T-helper 1 cell treated with Interleukin-12 subunit alpha and Interleukin-12 subunit beta and Interleukin-4 antibody, amounts not matched to agents 30 μg/mL and 1 μg/mL, for 36 hours (primary cell): ENCODE results near the gene FFAR4.

Experiments used
- H3K27ac Mint-ChIP-seq: one replicate; pipeline ENCODE4 v1.8.0; 2021; ENCODE audit warnings: mild to moderate bottlenecking, mixed read lengths
- H3K27me3 Mint-ChIP-seq: one replicate; pipeline ENCODE4 v1.8.0; 2021; ENCODE audit warnings: low read depth, mixed read lengths
- H3K36me3 Mint-ChIP-seq: one replicate; pipeline ENCODE4 v1.8.0; 2021; ENCODE audit warnings: low read depth, mixed read lengths
- H3K4me1 Mint-ChIP-seq: one replicate; pipeline ENCODE4 v1.8.0; 2021; ENCODE audit warnings: low read depth, mixed read lengths
- H3K4me3 Mint-ChIP-seq: one replicate; pipeline ENCODE4 v1.8.0; 2021; ENCODE audit warnings: mild to moderate bottlenecking, moderate library complexity, mixed read lengths
- H3K9me3 Mint-ChIP-seq: one replicate; pipeline ENCODE4 v1.8.0; 2021; ENCODE audit warnings: mixed read lengths

Gene FFAR4

GRCh38 chr10:93580828-93581227 is 14.4 kb downstream of the FFAR4 start:
- no peak overlapping the region for H3K4me3 Mint-ChIP-seq
- H3K4me1 Mint-ChIP-seq = no peaks in the 10 kb centered on the region
- H3K9me3 Mint-ChIP-seq = peaks cover 4% of the 10 kb centered on the region
- H3K27me3 Mint-ChIP-seq = peaks cover 3% of the 10 kb centered on the region
- no peaks in the 10 kb centered on the region for H3K36me3 Mint-ChIP-seq
- no peak overlapping the region for H3K27ac Mint-ChIP-seq

GRCh38 chr10:93584445-93584844 is 18.0 kb downstream of the FFAR4 start:
- H3K9me3 Mint-ChIP-seq = peaks cover 2% of the 10 kb centered on the region

GRCh38 chr10:93589648-93590562 is 23.4 kb downstream of the FFAR4 start:
- Mint-ChIP-seq H3K9me3 (no peaks in the 10 kb centered on the region), H3K4me1 (no peaks in the 10 kb centered on the region), H3K27ac (no peak overlapping the region), H3K36me3 (no peaks in the 10 kb centered on the region), H3K4me3 (no peak overlapping the region), H3K27me3 (peaks cover 7% of the 10 kb centered on the region)

More at GRCh38 chr10:93584445-93584844, 18.0 kb downstream of the FFAR4 start:
- no peak overlapping the region for H3K4me3 Mint-ChIP-seq
- H3K36me3 Mint-ChIP-seq = no peaks in the 10 kb centered on the region
- no peaks in the 10 kb centered on the region for H3K4me1 Mint-ChIP-seq
- H3K27ac Mint-ChIP-seq = no peak overlapping the region
- H3K27me3 Mint-ChIP-seq = peaks cover 4% of the 10 kb centered on the region

GRCh38 chr10:93590638-93591037 is 24.2 kb downstream of the FFAR4 start:
- Mint-ChIP-seq H3K4me1 (no peaks in the 10 kb centered on the region), H3K27me3 (peaks cover 7% of the 10 kb centered on the region), H3K36me3 (no peaks in the 10 kb centered on the region), H3K27ac (no peak overlapping the region), H3K9me3 (no peaks in the 10 kb centered on the region), H3K4me3 (no peak overlapping the region)

GRCh38 chr10:93591065-93591808 is 24.8 kb downstream of the FFAR4 start:
- H3K4me3 Mint-ChIP-seq = no peak overlapping the region
- no peaks in the 10 kb centered on the region for H3K9me3 Mint-ChIP-seq
- H3K27me3 Mint-ChIP-seq = peaks cover 7% of the 10 kb centered on the region
- no peaks in the 10 kb centered on the region for H3K4me1 Mint-ChIP-seq
- no peak overlapping the region for H3K27ac Mint-ChIP-seq
- no peaks in the 10 kb centered on the region for H3K36me3 Mint-ChIP-seq

GRCh38 chr10:93593254-93593653 is 26.8 kb downstream of the FFAR4 start:
- Mint-ChIP-seq H3K4me3 (no peak overlapping the region), H3K36me3 (no peaks in the 10 kb centered on the region), H3K27ac (no peak overlapping the region)

GRCh38 chr10:93593749-93594148 is 27.3 kb downstream of the FFAR4 start:
- Mint-ChIP-seq H3K27ac (no peak overlapping the region), H3K36me3 (no peaks in the 10 kb centered on the region)

More at GRCh38 chr10:93593254-93593653, 26.8 kb downstream of the FFAR4 start:
- Mint-ChIP-seq H3K27me3 (peaks cover 12% of the 10 kb centered on the region), H3K4me1 (no peaks in the 10 kb centered on the region), H3K9me3 (no peaks in the 10 kb centered on the region)

GRCh38 chr10:93594518-93594917 is 28.1 kb downstream of the FFAR4 start:
- Mint-ChIP-seq H3K36me3 (no peaks in the 10 kb centered on the region), H3K9me3 (no peaks in the 10 kb centered on the region), H3K4me3 (no peak overlapping the region), H3K4me1 (no peaks in the 10 kb centered on the region), H3K27me3 (peaks cover 16% of the 10 kb centered on the region), H3K27ac (no peak overlapping the region)

More at GRCh38 chr10:93593749-93594148, 27.3 kb downstream of the FFAR4 start:
- Mint-ChIP-seq H3K4me1 (no peaks in the 10 kb centered on the region), H3K9me3 (no peaks in the 10 kb centered on the region), H3K4me3 (no peak overlapping the region), H3K27me3 (peaks cover 15% of the 10 kb centered on the region)

- peaks cover 22% of the 10 kb centered on the region for H3K27me3 Mint-ChIP-seq
These were observed 29.1 kb downstream of the FFAR4 start for GRCh38 chr10:93595378-93596161.

GRCh38 chr10:93596539-93596938 is 30.1 kb downstream of the FFAR4 start:
- H3K9me3 Mint-ChIP-seq = no peaks in the 10 kb centered on the region
- H3K27ac Mint-ChIP-seq = no peak overlapping the region
- no peaks in the 10 kb centered on the region for H3K36me3 Mint-ChIP-seq
- no peak overlapping the region for H3K4me3 Mint-ChIP-seq
- no peaks in the 10 kb centered on the region for H3K4me1 Mint-ChIP-seq
- peaks cover 24% of the 10 kb centered on the region for H3K27me3 Mint-ChIP-seq

More at GRCh38 chr10:93595378-93596161, 29.1 kb downstream of the FFAR4 start:
- Mint-ChIP-seq H3K4me1 (no peaks in the 10 kb centered on the region), H3K4me3 (no peak overlapping the region), H3K36me3 (no peaks in the 10 kb centered on the region), H3K9me3 (no peaks in the 10 kb centered on the region), H3K27ac (no peak overlapping the region)

- H3K9me3 Mint-ChIP-seq = no peaks in the 10 kb centered on the region
- H3K4me3 Mint-ChIP-seq = no peak overlapping the region
- H3K27ac Mint-ChIP-seq = no peak overlapping the region
- H3K27me3 Mint-ChIP-seq = peaks cover 30% of the 10 kb centered on the region
- no peaks in the 10 kb centered on the region for H3K4me1 Mint-ChIP-seq
- no peaks in the 10 kb centered on the region for H3K36me3 Mint-ChIP-seq
These were observed 30.7 kb downstream of the FFAR4 start for GRCh38 chr10:93597075-93597599.

GRCh38 chr10:93598157-93598556 is 31.7 kb downstream of the FFAR4 start:
- Mint-ChIP-seq H3K27me3 (peaks cover 40% of the 10 kb centered on the region), H3K36me3 (no peaks in the 10 kb centered on the region), H3K4me1 (no peaks in the 10 kb centered on the region)

GRCh38 chr10:93599335-93599734 is 32.9 kb downstream of the FFAR4 start:
- H3K4me1 Mint-ChIP-seq = no peaks in the 10 kb centered on the region
- H3K27me3 Mint-ChIP-seq = peaks cover 47% of the 10 kb centered on the region
- no peak overlapping the region for H3K4me3 Mint-ChIP-seq
- H3K27ac Mint-ChIP-seq = no peak overlapping the region
- H3K9me3 Mint-ChIP-seq = no peaks in the 10 kb centered on the region
- no peaks in the 10 kb centered on the region for H3K36me3 Mint-ChIP-seq

More at GRCh38 chr10:93598157-93598556, 31.7 kb downstream of the FFAR4 start:
- Mint-ChIP-seq H3K27ac (no peak overlapping the region), H3K9me3 (no peaks in the 10 kb centered on the region), H3K4me3 (no peak overlapping the region)

GRCh38 chr10:93599778-93600177 is 33.3 kb downstream of the FFAR4 start:
- H3K4me1 Mint-ChIP-seq = no peaks in the 10 kb centered on the region
- no peaks in the 10 kb centered on the region for H3K9me3 Mint-ChIP-seq
- H3K27ac Mint-ChIP-seq = no peak overlapping the region
- H3K36me3 Mint-ChIP-seq = no peaks in the 10 kb centered on the region
- no peak overlapping the region for H3K4me3 Mint-ChIP-seq
- H3K27me3 Mint-ChIP-seq = peaks cover 51% of the 10 kb centered on the region
